ENCODE measurements around the gene SULT1C2. TPM values are rescaled to one million over a fixed set of nuclear protein-coding genes. Genes with fewer than 3 reads are reported as not detected.
"Not testable (repeated sequence)": the region's sequence is repeated elsewhere in the genome, so short reads cannot be mapped to it uniquely, and the experiment has no call there.

The SULT1C2 gene
- polyA plus RNA-seq, 3 donors from 2014 or later = not detected

GRCh38 chr2:108348816-108349570, 60.3 kb downstream of the SULT1C2 start:
- peaks cover 0 to 2% (median 0%) of the 10 kb centered on the region in 6 donors for H3K9me3 Mint-ChIP-seq
- no peak overlapping the region for H3K4me3 Mint-ChIP-seq
- no peaks in the 10 kb centered on the region for H3K4me1 Mint-ChIP-seq
- DNase-seq = no peak
- no peak overlapping the region for H3K27ac Mint-ChIP-seq
- peaks cover 0 to 4% (median 2%) of the 10 kb centered on the region in 3 donors for H3K27me3 Mint-ChIP-seq (ENCODE audit: low read depth in 3 of 3)
- H3K36me3 Mint-ChIP-seq = no peaks in the 10 kb centered on the region

- no peak for DNase-seq
- no peak overlapping the region for H3K4me3 Mint-ChIP-seq
- peaks cover 0 to 2% (median 0%) of the 10 kb centered on the region in 6 donors for H3K9me3 Mint-ChIP-seq
- H3K27ac Mint-ChIP-seq = no peak overlapping the region
- H3K4me1 Mint-ChIP-seq = no peaks in the 10 kb centered on the region
- peaks cover 0 to 4% (median 2%) of the 10 kb centered on the region in 3 donors for H3K27me3 Mint-ChIP-seq (ENCODE audit: low read depth in 3 of 3)
- no peaks in the 10 kb centered on the region for H3K36me3 Mint-ChIP-seq
Observed at GRCh38 chr2:108349571-108349928, 60.9 kb downstream of the SULT1C2 start.

DNA sequence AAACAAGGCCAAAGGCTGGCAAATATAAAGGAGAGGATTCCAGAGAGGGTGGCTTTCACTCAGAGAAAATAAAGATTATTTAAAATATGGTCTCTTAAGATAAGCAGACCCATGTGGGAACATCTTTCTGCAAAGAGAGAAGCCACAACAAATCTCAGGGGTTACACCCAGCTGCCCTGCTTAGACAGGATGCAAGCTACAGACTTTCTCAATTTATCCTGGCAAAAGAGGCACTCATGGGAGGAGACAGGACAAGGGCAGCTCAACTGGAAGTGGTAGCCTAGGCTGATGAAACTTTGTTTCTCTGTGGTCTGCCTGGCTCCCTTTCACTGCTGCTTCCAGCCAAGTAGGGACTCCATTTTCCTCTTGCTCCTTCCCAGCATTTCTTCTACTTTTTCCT, 63.2 kb downstream of the SULT1C2 start:
- Mint-ChIP-seq H3K4me3 (no peak overlapping the region), H3K4me1 (no peaks in the 10 kb centered on the region), H3K36me3 (no peaks in the 10 kb centered on the region), H3K27ac (no peak overlapping the region), H3K9me3 (no peaks in the 10 kb centered on the region), H3K27me3 (ENCODE audit: low read depth in 3 of 3) (peaks cover 3 to 6% (median 4%) of the 10 kb centered on the region in 3 donors)
- no peak for DNase-seq

DNA sequence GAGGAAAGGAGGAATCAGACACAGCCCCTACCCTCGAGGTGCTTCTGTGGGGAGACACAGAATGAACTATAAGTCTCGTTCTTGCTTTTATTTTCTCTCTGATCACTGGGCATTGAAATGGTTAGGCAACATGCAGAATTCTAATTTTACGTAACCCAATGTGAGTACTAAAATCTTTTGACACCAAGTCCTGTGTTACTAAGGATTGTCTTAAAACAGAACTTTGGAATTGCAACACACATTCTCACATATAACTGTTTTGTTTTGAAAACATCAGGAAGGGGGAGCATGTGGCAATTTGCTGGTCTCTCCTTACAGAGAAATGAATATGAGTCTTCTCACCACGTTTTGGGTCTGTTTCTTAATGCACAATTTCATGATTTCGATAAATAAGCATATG, 65.4 kb downstream of the SULT1C2 start:
- H3K4me3 Mint-ChIP-seq = no peak overlapping the region
- no peaks in the 10 kb centered on the region for H3K9me3 Mint-ChIP-seq
- no peaks in the 10 kb centered on the region for H3K4me1 Mint-ChIP-seq
- peaks cover 3 to 13% (median 4%) of the 10 kb centered on the region in 3 donors for H3K27me3 Mint-ChIP-seq (ENCODE audit: low read depth in 3 of 3)
- no peak for DNase-seq
- no peaks in the 10 kb centered on the region for H3K36me3 Mint-ChIP-seq
- H3K27ac Mint-ChIP-seq = no peak overlapping the region

GRCh38 chr2:108355906-108356734, 67.4 kb downstream of the SULT1C2 start:
- no peak for DNase-seq
- H3K36me3 Mint-ChIP-seq = no peaks in the 10 kb centered on the region
- H3K27ac Mint-ChIP-seq = no peak overlapping the region
- no peak overlapping the region for H3K4me3 Mint-ChIP-seq
- no peaks in the 10 kb centered on the region for H3K9me3 Mint-ChIP-seq
- no peaks in the 10 kb centered on the region for H3K4me1 Mint-ChIP-seq
- H3K27me3 Mint-ChIP-seq (ENCODE audit: low read depth in 3 of 3) = peaks cover 5 to 13% (median 7%) of the 10 kb centered on the region in 3 donors

DNA sequence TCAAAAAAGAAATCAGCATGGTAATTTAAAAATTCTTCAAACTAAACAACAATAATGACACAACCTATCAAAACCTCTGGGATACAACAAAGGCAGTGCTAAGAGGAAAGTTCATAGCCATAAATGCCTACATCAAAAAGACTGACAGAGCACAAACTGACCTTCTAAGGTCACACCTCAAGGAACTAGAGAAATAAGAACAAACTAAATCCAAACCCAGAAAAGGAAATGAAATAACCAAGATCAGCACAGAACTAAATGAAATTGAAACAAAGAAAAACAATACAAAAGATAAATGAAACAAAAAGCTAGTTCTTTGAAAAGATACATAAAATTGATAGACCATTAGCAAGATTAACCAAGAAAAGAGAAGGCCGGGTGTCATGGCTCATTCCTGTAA, 70.6 kb downstream of the SULT1C2 start:
- not testable (repeated sequence) for H3K9me3 Mint-ChIP-seq, H3K27ac Mint-ChIP-seq, H3K36me3 Mint-ChIP-seq, DNase-seq, H3K4me1 Mint-ChIP-seq, H3K4me3 Mint-ChIP-seq
- peaks cover 3 to 13% (median 5%) of the 10 kb centered on the region in 3 donors for H3K27me3 Mint-ChIP-seq (ENCODE audit: low read depth in 3 of 3)

Other genes with a start within 250 kb of the SULT1C2 start
- gene SULT1C3, start 48.9 kb upstream of the SULT1C2 start, polyA plus RNA-seq = not detected
- not detected for gene SULT1C4, start 89.1 kb downstream of the SULT1C2 start, polyA plus RNA-seq
- gene GCC2, start 160.3 kb downstream of the SULT1C2 start, polyA plus RNA-seq = 10 to 100 TPM in 2 of 3 donors, 1 to 10 TPM in 1; 9.7 to 65.9 (median 21.6) TPM
- 10 to 100 TPM; 31.3 to 64.7 (median 60.6) TPM for gene LIMS1, start 245.6 kb downstream of the SULT1C2 start, polyA plus RNA-seq